Midbrain (tissue), 1 donor: ENCODE data around the gene OTUB1.

Experiments
- DNase-seq: peaks from one replicate; lab custom pipeline; 2025; lab: John Stamatoyannopoulos, UW

OTUB1 gene

DNA sequence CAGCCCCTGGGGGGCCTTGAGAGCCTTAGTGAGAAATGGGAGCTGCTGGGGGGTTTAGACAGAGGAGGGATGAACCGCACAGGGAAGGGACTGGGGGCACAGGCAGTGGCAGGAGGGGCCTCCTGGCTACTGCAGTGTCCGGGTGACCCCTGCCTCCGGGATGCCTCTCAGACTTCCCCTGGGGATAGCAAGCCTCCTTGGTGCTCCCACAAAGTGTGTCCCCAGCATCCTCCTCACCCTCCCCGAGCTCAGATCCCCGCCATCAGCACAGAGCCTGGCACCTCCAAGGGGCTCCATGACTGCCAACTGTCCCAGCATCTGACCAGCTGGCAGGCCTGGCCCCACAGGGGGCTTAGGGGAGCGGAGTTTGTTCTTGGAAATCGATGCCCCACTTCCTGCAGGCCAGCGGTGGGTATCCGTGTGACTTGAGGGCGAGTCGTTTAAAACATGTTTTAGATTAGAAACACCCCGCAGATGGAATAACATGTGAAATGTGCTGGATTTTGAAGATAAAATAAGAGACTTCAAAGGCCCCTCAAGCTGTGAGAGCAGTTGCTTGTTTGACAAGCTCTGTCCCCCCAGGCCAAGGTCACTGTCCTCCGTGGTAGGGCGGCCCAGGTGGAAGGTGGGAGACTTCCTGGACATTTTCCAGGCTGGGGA, 36.0 kb downstream of the OTUB1 start:
- DNase-seq = no peak

DNA sequence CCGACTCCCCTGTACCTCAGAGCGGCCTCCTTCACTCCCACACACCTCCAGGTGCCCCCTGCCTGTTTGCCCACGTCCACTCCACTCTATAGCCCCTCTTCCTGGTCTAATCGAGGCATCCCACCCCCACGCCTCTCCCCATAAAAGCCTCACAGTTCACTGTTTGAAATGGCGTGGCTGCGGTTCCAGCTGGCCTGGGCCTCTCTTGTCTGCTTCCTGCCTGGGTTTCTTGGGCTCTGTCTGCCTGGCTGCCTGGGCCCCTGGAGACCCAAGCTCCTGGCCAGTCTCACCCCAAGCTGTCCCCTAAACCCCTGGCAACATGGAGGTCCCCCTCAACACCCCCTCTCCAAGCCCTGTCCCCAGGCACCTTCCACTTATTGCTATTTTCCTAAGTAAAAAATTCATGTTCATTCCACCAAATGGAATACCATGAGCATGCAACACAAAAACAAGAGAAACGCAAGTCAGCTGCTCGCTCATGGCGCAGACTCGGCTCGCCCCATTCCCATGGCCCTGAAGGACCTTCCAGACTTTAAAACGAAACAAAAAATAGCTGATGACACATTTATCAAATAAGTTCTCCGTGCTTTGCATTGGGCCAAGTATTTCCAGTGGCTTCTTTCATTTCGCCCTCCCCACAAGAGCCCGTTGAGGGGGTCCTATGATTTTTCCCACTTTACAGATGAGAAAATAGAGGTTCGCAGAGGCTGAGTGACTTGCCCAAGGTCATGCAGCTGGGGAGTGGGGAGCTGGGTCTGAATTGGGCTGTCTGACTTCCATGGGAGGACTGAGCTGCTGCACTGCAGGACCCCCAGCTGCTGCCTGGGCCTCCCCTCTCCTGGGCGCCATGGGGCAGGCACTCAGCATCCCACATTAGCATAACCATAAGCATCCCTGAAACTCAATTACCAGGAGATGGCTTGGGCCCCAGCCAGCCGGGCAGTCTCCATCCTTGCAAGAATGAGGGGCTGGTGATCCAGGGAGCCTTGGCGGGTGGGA, 37.8 kb downstream of the OTUB1 start:
- DNase-seq = no peak

GRCh38 chr11:64025205-64025604, 39.0 kb downstream of the OTUB1 start:
- no peak for DNase-seq

DNA sequence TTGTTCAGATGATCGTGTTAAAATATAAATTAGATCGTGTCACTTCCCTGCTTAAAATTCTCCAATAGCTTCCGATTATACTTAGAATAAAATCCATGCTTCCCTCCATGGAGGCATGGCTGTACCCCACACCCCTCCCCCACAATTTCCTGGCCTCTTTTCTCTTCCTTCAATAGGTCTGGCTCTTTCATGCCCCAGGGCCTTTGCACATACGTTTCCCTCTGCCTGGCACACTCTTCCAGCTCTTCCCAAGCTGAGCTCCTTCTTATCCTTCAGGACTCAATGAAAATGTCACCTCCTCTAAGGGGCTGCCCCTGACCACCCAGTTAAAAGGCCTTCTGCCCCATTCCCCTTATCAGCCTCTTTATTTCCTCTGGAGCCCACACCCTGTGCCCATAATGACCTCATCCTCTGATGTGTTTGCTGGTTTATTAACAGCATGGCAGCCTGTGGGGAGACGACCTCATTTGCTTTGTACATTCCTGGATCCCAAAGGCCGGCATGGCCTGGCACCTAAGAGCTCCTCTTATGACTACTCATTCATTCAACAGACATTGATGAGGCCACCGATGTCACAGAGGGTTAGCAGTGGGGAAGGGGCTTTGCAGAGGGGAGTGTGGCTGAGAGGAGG, 40.5 kb downstream of the OTUB1 start:
- no peak for DNase-seq

DNA sequence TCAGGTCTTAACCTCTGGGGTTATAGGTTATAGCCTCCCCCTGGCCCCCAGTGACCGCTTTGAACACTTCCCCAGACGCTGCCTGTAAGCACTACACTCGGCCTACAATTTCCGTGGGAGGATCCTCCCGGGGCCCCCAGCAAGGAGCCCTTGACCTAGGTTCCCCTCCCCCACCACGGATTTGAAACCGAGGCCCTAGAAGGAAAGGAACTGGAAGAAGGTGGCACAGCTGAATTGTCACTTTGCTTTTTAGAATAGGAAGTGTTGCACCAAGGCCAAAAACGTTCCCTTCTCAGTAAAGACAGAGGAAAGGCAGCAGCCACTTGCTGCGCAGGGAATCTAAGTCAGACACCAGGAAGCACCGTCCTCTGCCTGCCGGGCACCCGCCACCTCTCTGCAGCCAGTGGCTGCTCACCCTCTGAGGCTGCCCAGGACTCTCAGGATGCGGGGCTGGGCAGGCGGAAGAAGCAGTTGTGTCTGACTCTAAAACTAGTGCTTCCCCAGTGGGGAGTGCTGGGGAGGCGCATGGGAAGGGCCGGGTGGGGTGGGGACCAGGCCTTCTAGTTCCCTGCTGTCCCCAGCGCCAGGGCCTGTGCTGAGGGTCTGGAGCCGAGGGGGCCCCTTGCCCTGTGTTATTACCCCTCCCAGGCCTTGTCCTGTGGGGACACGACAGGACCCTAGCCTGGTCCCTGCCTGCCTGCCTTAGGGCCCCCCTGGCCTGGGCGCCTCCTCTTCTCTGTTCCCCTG, 41.6 kb downstream of the OTUB1 start:
- DNase-seq = no peak

GRCh38 chr11:64028398-64029115, 42.3 kb downstream of the OTUB1 start:
- DNase-seq = no peak

DNA sequence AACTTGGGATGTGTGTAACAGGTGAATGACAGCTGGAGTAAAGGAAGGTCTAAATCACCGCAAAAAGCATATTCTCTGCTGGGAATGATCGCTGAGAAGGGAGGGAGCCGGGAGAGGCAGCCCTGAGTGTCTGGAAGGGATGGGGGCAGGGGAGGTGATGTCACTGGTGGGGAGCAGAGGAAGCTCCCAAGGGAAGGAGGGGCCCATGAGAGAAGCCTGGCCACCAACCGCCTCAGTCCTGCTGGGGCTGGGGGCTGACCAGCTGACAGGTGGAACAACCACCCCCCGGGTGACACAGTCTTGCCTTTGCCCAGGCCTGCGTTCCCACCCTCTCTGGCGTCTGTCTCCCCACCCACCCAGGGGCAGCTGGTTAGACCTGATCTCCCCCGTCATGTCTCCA, 43.5 kb downstream of the OTUB1 start:
- no peak for DNase-seq

- no peak for DNase-seq
Observed at GRCh38 chr11:64031001-64031400, 44.8 kb downstream of the OTUB1 start.

DNA sequence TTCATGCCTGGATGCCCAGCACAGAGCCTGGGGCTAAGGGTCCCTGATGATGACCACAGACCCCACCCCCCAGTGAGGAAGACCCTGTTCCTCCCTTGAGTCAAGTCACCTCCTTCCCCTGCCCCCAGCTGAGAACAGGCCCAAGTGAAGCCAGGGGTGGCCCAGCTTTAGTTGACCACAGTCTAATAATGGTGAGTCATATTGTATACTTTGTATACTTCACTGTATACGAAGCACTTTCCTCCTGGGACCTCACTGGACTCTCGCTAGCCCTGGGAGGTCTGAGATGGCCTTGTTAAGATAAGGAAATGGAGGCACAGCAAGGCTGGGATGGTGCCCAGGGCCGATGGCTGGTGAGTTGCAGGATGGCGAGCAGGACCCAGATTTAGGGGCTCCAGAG, 45.8 kb downstream of the OTUB1 start:
- no peak for DNase-seq

DNA sequence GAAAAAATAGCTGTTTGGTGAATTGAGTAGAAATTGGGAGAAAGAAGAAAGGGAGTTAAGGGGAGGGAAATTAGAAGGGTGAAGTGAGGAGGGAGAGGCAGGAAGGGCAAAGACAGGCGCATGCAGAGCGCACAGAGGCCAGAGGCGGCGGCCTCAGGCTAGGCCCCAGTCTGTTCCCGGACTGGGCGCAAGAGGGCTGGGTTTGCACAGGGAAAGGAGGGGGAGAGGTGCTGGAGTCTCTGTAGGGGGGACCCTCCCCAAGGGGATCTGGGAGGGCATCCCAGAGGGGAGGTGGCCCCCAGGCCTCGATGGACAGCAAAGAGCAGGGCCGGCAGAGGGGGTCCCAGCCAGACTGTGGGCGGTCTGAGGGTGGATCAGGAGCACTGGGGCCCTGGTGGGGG, 48.2 kb downstream of the OTUB1 start:
- no peak for DNase-seq

- no peak for DNase-seq
Observed at GRCh38 chr11:64035081-64035524, 48.9 kb downstream of the OTUB1 start.

DNA sequence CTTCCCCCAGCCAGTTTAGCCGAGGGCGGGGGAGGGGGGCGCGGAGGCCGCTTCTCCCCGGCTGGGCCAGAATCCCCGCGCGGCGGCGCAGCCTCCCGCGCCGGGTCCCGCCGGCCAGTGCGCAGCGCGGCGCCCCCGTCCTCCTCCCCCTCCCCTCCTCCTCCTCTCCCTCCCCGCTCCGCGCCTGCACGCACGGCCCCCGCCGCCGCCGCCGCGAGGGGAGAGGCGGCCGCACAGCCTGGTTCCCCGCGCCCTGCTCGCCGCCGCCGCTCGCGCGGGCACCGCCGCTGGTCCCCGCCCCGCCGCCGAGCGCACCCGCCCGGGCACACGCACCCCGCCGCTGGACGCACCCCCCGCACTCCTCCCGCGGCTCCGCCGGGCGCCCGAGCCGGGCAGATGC, 49.3 kb downstream of the OTUB1 start, which contains the start of gene FLRT1:
FLRT1 (plus strand) TSS at position 356 of the 400 bp plus-strand sequence. CDS start 80,337 bp downstream, outside the sequence.
- DNase-seq = peak; percentile 52

- peak; percentile 59 for DNase-seq
Observed at GRCh38 chr11:64036087-64037026, 50.1 kb downstream of the OTUB1 start.

GRCh38 chr11:64037027-64037634, 50.9 kb downstream of the OTUB1 start:
- DNase-seq = no peak

DNA sequence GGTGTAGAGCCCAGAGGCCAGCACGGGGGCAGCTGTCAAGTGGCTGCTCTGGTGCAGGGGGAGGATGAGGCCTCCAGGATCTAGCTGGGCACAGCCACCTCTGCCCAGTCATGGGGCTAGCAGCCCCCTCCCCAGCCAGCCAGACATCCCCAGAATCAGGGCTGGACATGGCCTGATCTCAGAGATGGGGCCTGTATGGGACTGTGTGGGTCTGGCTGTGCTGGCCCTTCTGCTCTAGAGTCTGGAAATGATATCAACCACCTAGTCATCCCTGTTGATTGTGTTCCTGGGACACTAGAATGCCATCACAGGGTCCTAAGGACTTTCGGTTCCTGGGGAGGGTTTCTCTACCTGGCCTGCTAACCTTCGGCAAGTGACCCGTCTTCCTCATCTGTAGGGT, 52.3 kb downstream of the OTUB1 start:
- DNase-seq = no peak

DNA sequence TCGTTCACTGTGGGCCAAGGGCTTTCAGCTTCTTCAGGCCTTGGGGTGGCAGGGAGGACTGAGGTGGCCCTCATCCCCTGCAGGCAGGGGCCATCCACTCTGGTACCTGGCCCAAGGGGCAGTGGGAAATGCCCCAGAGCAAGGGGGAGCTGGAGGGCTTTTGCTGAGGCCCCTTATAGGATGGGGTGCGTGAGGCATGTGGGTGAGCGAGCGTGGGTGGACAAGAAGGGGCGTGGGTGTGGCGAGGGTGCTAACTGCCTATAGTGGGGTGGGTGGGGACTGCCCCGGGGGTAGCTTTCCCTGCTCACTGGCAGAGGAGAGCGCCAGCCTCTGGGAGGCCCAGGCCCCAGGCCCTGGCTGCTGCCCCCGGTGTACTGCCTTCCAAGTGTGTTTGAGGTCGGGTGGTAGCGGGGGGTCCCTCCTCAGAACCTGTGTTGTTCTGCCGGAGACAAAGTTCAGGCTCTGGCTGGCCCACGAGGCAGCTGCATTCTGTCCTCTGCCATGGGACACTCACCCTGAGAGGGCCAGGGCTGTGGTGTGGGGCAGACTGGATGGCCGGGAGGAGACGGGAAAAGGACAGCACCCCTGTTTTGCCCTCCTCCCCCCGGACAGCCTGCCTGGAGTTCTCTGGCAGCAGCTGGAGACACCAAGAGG, 52.9 kb downstream of the OTUB1 start:
- DNase-seq = no peak

- DNase-seq = peak; percentile 52
Observed at GRCh38 chr11:64040684-64041322, 54.6 kb downstream of the OTUB1 start.

DNA sequence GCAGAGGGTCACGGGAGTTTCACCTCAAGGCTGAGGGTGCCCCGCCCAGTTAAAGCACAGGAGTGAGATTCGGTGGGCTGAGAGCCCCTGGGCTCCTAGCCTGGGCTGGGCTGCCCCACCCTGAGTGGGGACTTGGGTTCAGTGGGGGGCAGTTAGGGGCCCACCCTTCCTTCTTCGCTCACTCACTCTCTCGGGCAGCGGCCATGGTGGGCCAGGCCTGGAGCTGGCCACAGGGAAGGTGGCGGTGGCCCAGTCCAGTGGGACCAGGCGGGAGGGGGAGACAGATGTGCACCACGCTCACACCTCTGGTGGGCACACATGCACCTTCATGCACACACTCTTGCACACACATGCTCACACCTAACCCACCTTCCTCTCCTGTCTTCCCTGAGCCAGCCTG, 55.6 kb downstream of the OTUB1 start:
- DNase-seq = no peak
